Activated CD4-positive, alpha-beta T cell treated with anti-CD3 and anti-CD28 coated beads, Interleukin-2, amount 50 U/mL, for 16 hours (primary cell): ENCODE data around the gene ZC3HAV1.

Experiments
- DNase-seq: peaks from one replicate; pipeline ENCODE4 v3.0.0-alpha.2; 2020

The ZC3HAV1 gene

GRCh38 chr7:139011373-139011772, 98.1 kb downstream of the ZC3HAV1 start:
- DNase-seq, result no peak

- no peak for DNase-seq
Measured at GRCh38 chr7:139004321-139005090, 105.0 kb downstream of the ZC3HAV1 start.

- DNase-seq, result no peak
Measured at GRCh38 chr7:138999414-138999813, 110.1 kb downstream of the ZC3HAV1 start.
